Stomach smooth muscle (tissue), 2 donors: Measurements from ENCODE around the gene AHNAK2.
"Not testable (repeated sequence)": the region's sequence is repeated elsewhere in the genome, so short reads cannot be mapped to it uniquely, and the experiment has no call there.

Experiments
- H3K27ac ChIP-seq: one replicate; pipeline ENCODE4 v1.7.0; 2013; ENCODE audit warnings: mild to moderate bottlenecking, low read length, inconsistent platforms
- H3K27me3 ChIP-seq, 2 donors: one replicate each; pipeline ENCODE4 v1.7.0; 2013; ENCODE audit warnings: low read length in 2 of 2; ENCODE audit not compliant: insufficient read depth in 2 of 2, control insufficient read depth in 1 of 2
- H3K36me3 ChIP-seq, 2 donors: one replicate each; pipeline ENCODE4 v1.7.0; 2013; ENCODE audit warnings: low read length in 2 of 2; ENCODE audit not compliant: control insufficient read depth in 2 of 2, insufficient read depth in 2 of 2
- H3K4me1 ChIP-seq: one replicate; pipeline ENCODE4 v1.7.0; 2013; ENCODE audit warnings: low read length; ENCODE audit not compliant: control insufficient read depth, insufficient read depth
- H3K4me3 ChIP-seq, 2 donors: one replicate each; pipeline ENCODE4 v1.7.0; 2013; ENCODE audit warnings: low read length in 2 of 2
- H3K9ac ChIP-seq, 2 donors: one replicate each; pipeline ENCODE4 v1.7.0; 2013; ENCODE audit warnings: low read length in 2 of 2, mild to moderate bottlenecking in 1 of 2
- H3K9me3 ChIP-seq, 2 donors: one replicate each; pipeline ENCODE4 v1.7.0; 2013; ENCODE audit warnings: low read length in 2 of 2; ENCODE audit not compliant: control insufficient read depth in 2 of 2
- donor health status: healthy.
- donor health status: Pancreatic carcinoma.

AHNAK2 gene

DNA sequence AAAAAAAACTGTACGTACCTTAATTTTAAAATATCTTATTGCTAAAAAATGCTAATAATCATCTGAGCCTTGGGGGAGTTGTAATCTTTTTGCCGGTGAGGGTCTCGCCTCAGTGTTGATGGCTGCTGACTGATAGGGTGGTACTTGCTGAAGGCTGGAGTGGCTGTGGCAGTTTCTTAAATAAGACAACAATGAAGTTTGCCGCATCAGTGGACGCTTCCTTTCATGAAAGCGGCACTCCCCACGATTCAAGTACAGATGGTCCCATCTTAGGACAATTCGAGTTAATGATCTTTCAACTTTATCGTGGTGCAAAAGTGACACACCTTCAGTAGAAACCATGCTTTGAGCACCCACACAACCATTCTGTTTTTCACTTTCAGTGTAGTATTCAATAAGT, 61.1 kb downstream of the AHNAK2 start:
- Histone ChIP-seq H3K4me1 (no peaks in the 10 kb centered on the region), H3K27ac (no peak overlapping the region), H3K9ac (no peak overlapping the region), H3K27me3 (no peaks in the 10 kb centered on the region), H3K36me3 (no peaks in the 10 kb centered on the region), H3K4me3 (no peak overlapping the region), H3K9me3 (no peaks in the 10 kb centered on the region)

- no peak overlapping the region for H3K4me3 ChIP-seq
- H3K4me1 ChIP-seq, result no peaks in the 10 kb centered on the region
- no peaks in the 10 kb centered on the region for H3K36me3 ChIP-seq
- peaks cover 0 to 4% of the 10 kb centered on the region in 2 donors for H3K9me3 ChIP-seq
- H3K27me3 ChIP-seq, result no peaks in the 10 kb centered on the region
- no peak overlapping the region for H3K9ac ChIP-seq
- H3K27ac ChIP-seq, result no peak overlapping the region
Observed at GRCh38 chr14:104913435-104913834, 64.7 kb downstream of the AHNAK2 start.

DNA sequence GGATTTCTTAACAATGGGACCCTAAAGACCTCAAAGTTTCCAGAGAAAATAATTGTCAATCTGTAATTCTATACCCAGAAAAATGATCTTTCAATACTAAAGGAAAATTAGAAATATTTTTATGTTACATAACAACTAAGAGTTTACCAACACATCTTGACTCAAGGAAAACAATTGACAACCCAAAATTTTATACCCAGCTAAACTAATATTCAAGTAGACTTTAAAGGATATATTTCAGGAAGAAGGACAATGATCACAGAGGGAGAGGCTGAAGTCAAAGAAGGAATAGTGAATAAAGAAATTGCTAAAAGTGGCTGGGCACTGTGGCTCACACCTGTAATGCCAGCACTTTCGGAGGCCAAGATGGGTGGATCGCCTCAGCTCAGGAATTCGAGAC, 66.1 kb downstream of the AHNAK2 start:
- Histone ChIP-seq H3K4me3 (no peak overlapping the region), H3K9ac (no peak overlapping the region), H3K27ac (no peak overlapping the region), H3K4me1 (no peaks in the 10 kb centered on the region), H3K36me3 (no peaks in the 10 kb centered on the region), H3K9me3 (peaks cover 0 to 4% of the 10 kb centered on the region in 2 donors), H3K27me3 (no peaks in the 10 kb centered on the region)

DNA sequence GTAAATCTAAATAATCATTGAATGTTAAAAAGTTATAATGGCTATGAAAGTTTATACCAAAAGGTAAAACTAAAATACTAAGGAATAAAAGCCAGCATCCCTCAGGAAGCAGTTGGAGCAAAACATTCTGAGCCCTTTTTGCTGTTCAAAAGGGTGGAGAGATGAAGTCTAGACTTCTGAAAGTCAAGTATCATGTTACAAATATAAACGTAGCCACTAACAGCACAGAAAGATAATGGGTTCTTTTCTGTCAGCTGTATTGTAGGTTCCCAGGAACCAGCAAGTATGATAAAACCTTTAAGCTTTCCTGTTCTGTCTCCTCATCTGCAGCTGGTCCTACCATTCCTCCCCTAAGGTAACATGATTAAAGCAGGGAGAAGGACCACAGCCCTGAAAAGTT, 69.9 kb downstream of the AHNAK2 start:
- H3K9ac ChIP-seq, result no peak overlapping the region
- no peaks in the 10 kb centered on the region for H3K27me3 ChIP-seq
- H3K4me3 ChIP-seq, result no peak overlapping the region
- H3K27ac ChIP-seq, result no peak overlapping the region
- H3K4me1 ChIP-seq, result no peaks in the 10 kb centered on the region
- H3K9me3 ChIP-seq, result peaks cover 0 to 4% of the 10 kb centered on the region in 2 donors
- no peaks in the 10 kb centered on the region for H3K36me3 ChIP-seq

- H3K36me3 ChIP-seq, H3K9me3 ChIP-seq, H3K4me3 ChIP-seq, H3K4me1 ChIP-seq, H3K27ac ChIP-seq, H3K9ac ChIP-seq, H3K27me3 ChIP-seq: not testable (repeated sequence)
Observed at GRCh38 chr14:104905579-104905933, 72.6 kb downstream of the AHNAK2 start.

- not testable (repeated sequence) for H3K27ac ChIP-seq, H3K9ac ChIP-seq, H3K4me1 ChIP-seq, H3K36me3 ChIP-seq, H3K9me3 ChIP-seq, H3K27me3 ChIP-seq, H3K4me3 ChIP-seq
Observed at GRCh38 chr14:104904650-104905578, 73.3 kb downstream of the AHNAK2 start.

GRCh38 chr14:104903990-104904389, 74.2 kb downstream of the AHNAK2 start:
- Histone ChIP-seq H3K9ac (no peak overlapping the region), H3K4me1 (no peaks in the 10 kb centered on the region), H3K4me3 (no peak overlapping the region), H3K27ac (no peak overlapping the region), H3K27me3 (no peaks in the 10 kb centered on the region), H3K36me3 (no peaks in the 10 kb centered on the region), H3K9me3 (no peaks in the 10 kb centered on the region)

- H3K36me3 ChIP-seq, result no peaks in the 10 kb centered on the region
- no peak overlapping the region for H3K27ac ChIP-seq
- H3K4me1 ChIP-seq, result peaks cover 10% of the 10 kb centered on the region
- no peak overlapping the region for H3K4me3 ChIP-seq
- no peaks in the 10 kb centered on the region for H3K9me3 ChIP-seq
- H3K9ac ChIP-seq, result no peak overlapping the region
- no peaks in the 10 kb centered on the region for H3K27me3 ChIP-seq
Observed at GRCh38 chr14:104900639-104901512, 77.3 kb downstream of the AHNAK2 start.

DNA sequence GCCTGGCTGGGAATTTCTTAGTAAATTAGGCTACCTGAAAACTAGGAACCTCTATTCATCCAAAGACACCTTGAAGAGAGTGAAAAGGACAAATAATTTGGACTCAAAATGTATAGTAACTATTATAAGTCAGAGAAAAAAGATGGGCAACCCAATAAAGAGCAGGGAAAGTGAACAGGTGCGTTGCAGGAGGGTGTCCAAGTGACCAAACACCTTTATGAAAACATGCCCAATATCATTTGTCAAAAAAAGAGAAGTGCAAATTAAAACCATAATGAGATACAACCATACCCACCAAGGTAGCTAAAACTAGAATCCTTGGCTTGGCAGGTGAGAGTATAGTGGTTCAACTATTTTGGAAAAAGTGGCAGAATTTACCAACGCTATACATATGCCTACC, 78.4 kb downstream of the AHNAK2 start:
- no peak overlapping the region for H3K9ac ChIP-seq
- peaks cover 21% of the 10 kb centered on the region for H3K4me1 ChIP-seq
- H3K27me3 ChIP-seq, result no peaks in the 10 kb centered on the region
- H3K9me3 ChIP-seq, result no peaks in the 10 kb centered on the region
- H3K36me3 ChIP-seq, result no peaks in the 10 kb centered on the region
- H3K4me3 ChIP-seq, result no peak overlapping the region
- no peak overlapping the region for H3K27ac ChIP-seq

GRCh38 chr14:104898870-104899510, 79.2 kb downstream of the AHNAK2 start:
- Histone ChIP-seq H3K9me3 (no peaks in the 10 kb centered on the region), H3K36me3 (no peaks in the 10 kb centered on the region), H3K27me3 (no peaks in the 10 kb centered on the region), H3K27ac (no peak overlapping the region), H3K4me1 (peaks cover 21% of the 10 kb centered on the region), H3K9ac (no peak overlapping the region), H3K4me3 (no peak overlapping the region)
